Activated CD4-positive, alpha-beta T cell treated with anti-CD3 and anti-CD28 coated beads, Interleukin-2, amount 50 U/mL, for 4 hours (primary cell): Measurements from ENCODE around the gene RNF225.
"Not testable (repeated sequence)": the region's sequence is repeated elsewhere in the genome, so short reads cannot be mapped to it uniquely, and the experiment has no call there.

Experiments used
- DNase-seq, 2 experiments: peaks; one replicate each; pipeline ENCODE4 v3.0.0-alpha.2; 2020

RNF225 gene

GRCh38 chr19:58362272-58362994 lies 33.0 kb upstream of the RNF225 start, which contains the start of gene ZNF497:
TSS of gene ZNF497 (minus strand) at chr19:58362751. CDS start at chr19:58357635, 5,116 bp downstream.
- peak; percentile 95 to 96 for DNase-seq

GRCh38 chr19:58364146-58364545 lies 31.3 kb upstream of the RNF225 start:
- DNase-seq, result no peak

GRCh38 chr19:58366585-58367430 lies 28.6 kb upstream of the RNF225 start:
- no peak for DNase-seq

- DNase-seq, result no peak
Observed at GRCh38 chr19:58367698-58368454, 27.6 kb upstream of the RNF225 start.

GRCh38 chr19:58368561-58369360 lies 26.7 kb upstream of the RNF225 start:
- no peak for DNase-seq

- no peak for DNase-seq
Observed at GRCh38 chr19:58372311-58373133, 22.9 kb upstream of the RNF225 start.

- no peak for DNase-seq
Observed at GRCh38 chr19:58374200-58374599, 21.3 kb upstream of the RNF225 start.

GRCh38 chr19:58376724-58377123 lies 18.7 kb upstream of the RNF225 start:
- not testable (repeated sequence) for DNase-seq

GRCh38 chr19:58379246-58379645 lies 16.2 kb upstream of the RNF225 start:
- no peak for DNase-seq

GRCh38 chr19:58380037-58380661 lies 15.3 kb upstream of the RNF225 start:
- no peak for DNase-seq

GRCh38 chr19:58380662-58381459 lies 14.6 kb upstream of the RNF225 start, which contains the start of gene ZNF837:
TSS of gene ZNF837 (minus strand) at chr19:58381030. CDS start at chr19:58369332, 11,698 bp downstream.
- peak; percentile 95 to 97 for DNase-seq

GRCh38 chr19:58381460-58382212 lies 13.8 kb upstream of the RNF225 start:
- DNase-seq, result no peak

GRCh38 chr19:58382997-58383603 lies 12.4 kb upstream of the RNF225 start:
- DNase-seq, result no peak

GRCh38 chr19:58385313-58385890 lies 10.1 kb upstream of the RNF225 start:
- no peak for DNase-seq

- peak in 1 of 2 experiments; percentile 11 for DNase-seq
Observed at GRCh38 chr19:58385891-58386575, 9.4 kb upstream of the RNF225 start.

GRCh38 chr19:58386576-58387337 lies 8.7 kb upstream of the RNF225 start, which contains the start of gene RPS5:
TSS of gene RPS5 (plus strand) at chr19:58387269. CDS start at chr19:58388138, 869 bp downstream.
- peak; percentile 94 to 95 for DNase-seq
